HUES48 (cell line): ENCODE measurements around the gene PGK1.

Experiments used
- H3K27ac ChIP-seq: one replicate; pipeline ENCODE4 v1.7.0; 2013; ENCODE audit warnings: low read depth, low read length, inconsistent platforms
- H3K27me3 ChIP-seq: 2 replicates; pipeline ENCODE4 v1.6.1; 2013; ENCODE audit warnings: mild to moderate bottlenecking, low read length; ENCODE audit not compliant: control insufficient read depth, insufficient read depth
- H3K36me3 ChIP-seq: 2 replicates; pipeline ENCODE4 v1.6.1; 2013; ENCODE audit warnings: low read length; ENCODE audit not compliant: control insufficient read depth, insufficient read depth
- H3K4me1 ChIP-seq: 2 replicates; pipeline ENCODE4 v1.6.1; 2013; ENCODE audit warnings: mild to moderate bottlenecking, low read length; ENCODE audit not compliant: control insufficient read depth, insufficient read depth
- H3K4me3 ChIP-seq: 2 replicates; pipeline ENCODE4 v1.5.1; 2013; ENCODE audit warnings: mild to moderate bottlenecking, low read depth, low read length
- H3K9ac ChIP-seq: 2 replicates; pipeline ENCODE4 v1.6.1; 2013; ENCODE audit warnings: mild to moderate bottlenecking, low read depth, low read length, moderate library complexity
- H3K9me3 ChIP-seq: 2 replicates; pipeline ENCODE4 v1.6.1; 2013; ENCODE audit warnings: low read length; ENCODE audit not compliant: control insufficient read depth, insufficient read depth

The PGK1 gene

DNA sequence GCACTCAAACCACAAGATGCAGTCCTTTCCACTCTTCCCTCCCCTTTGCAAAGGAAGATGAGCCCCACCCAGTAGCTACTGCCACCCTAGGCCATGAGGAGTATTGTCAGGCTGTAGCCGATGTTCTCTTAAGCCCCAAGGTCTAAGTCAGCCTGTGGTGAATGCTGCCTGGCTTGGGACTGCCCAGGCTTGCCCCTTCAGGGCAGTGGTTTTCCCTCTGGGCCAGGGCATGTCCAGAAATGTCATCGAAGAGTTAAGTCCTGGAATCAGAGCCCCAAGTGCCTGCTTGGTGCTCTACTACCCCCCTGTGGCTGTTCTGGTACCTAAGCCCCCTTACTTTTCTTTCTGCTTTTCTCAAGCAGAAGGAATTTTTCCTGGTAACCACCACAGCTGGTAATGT lies 11.8 kb upstream of the PGK1 start:
- H3K27me3 ChIP-seq, result no peaks in the 10 kb centered on the region
- H3K4me1 ChIP-seq, result peaks cover 8% of the 10 kb centered on the region
- H3K4me3 ChIP-seq, result no peak overlapping the region
- no peak overlapping the region for H3K9ac ChIP-seq
- H3K9me3 ChIP-seq, result peaks cover 39% of the 10 kb centered on the region
- H3K27ac ChIP-seq, result no peak overlapping the region
- H3K36me3 ChIP-seq, result no peaks in the 10 kb centered on the region

- Histone ChIP-seq H3K27me3 (no peaks in the 10 kb centered on the region), H3K9ac (no peak overlapping the region), H3K27ac (no peak overlapping the region), H3K36me3 (no peaks in the 10 kb centered on the region), H3K4me3 (no peak overlapping the region), H3K9me3 (peaks cover 16% of the 10 kb centered on the region), H3K4me1 (no peaks in the 10 kb centered on the region)
Observed at GRCh38 chrX:78098108-78098507, 5.9 kb upstream of the PGK1 start.

DNA sequence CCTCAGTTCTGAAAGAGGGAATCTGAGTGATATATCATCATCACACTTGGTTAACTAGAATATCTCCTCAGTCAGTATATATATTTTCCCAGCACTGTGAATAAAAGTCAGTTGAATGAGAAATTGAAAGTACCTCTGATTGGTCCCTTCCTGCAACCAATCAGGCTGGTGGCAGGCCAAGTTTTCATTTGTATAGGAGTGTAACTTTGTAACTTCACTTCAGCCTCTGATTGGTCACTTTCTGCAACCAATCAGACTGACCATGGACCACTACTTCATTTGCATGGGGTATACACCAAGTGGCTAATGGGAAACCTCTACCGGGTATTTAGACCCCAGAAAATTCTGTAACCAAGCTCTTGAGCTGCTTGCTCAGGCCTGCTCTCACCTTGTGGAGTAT lies 2.0 kb upstream of the PGK1 start:
- Histone ChIP-seq H3K4me1 (0 out of 2 replicates have a peak, but pooled peaks cover 13% of the 10 kb centered on the region), H3K27ac (no peak overlapping the region), H3K9me3 (peaks cover 9% of the 10 kb centered on the region), H3K9ac (no peak overlapping the region), H3K27me3 (no peaks in the 10 kb centered on the region), H3K4me3 (no peak overlapping the region), H3K36me3 (peaks cover 18% of the 10 kb centered on the region)

- Histone ChIP-seq H3K27me3 (no peaks in the 10 kb centered on the region), H3K27ac (peak overlapping the region; percentile 91), H3K36me3 (peaks cover 22% of the 10 kb centered on the region), H3K4me1 (0 out of 2 replicates have a peak, but pooled peaks cover 13% of the 10 kb centered on the region), H3K4me3 (peak overlapping the region; percentile 93), H3K9me3 (peaks cover 14% of the 10 kb centered on the region), H3K9ac (no peak overlapping the region)
Observed at GRCh38 chrX:78103001-78103622, 936 bp upstream of the PGK1 start.

DNA sequence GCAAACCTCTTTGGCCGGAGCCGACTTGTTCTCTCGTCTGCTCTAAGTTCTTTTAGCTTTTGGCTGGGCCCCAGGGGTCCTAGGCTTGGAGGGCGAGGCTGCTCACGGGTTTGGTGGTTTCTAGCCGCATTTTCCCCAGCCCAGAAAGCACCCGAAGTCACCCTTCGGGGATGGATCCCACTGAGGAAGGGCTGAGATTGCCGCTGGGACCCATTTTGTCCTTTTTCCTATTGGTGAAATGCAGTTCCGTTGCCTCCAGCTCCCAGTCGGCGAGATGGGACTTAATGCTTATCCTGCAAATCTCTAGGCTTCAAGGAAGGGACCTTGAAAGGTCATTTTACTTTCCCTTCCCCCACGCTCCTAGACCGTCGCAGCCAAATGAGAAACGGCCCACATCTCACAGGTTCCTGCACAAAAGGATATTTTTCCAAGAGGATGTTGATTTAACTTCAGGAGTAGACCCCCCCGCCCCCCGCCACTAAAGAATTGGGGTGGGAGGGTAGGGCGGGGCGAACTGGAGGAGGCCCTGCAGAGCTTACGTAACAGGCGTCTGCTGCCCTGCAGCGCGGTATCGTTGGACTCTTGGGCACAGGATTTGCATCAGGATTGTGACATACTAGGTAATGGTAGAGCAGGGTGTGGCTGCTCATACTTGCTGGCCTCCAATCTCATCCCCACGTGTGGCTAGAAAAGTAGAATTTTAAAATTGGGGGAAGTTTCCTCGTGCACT lies 564 bp downstream of the PGK1 start:
- Histone ChIP-seq H3K36me3 (peaks cover 23% of the 10 kb centered on the region), H3K4me3 (peak overlapping the region; percentile 93), H3K27ac (peak overlapping the region; percentile 91), H3K27me3 (no peaks in the 10 kb centered on the region), H3K9me3 (peaks cover 16% of the 10 kb centered on the region), H3K9ac (peak overlapping the region; percentile 70), H3K4me1 (0 out of 2 replicates have a peak, but pooled peaks cover 13% of the 10 kb centered on the region)

- Histone ChIP-seq H3K27ac (no peak overlapping the region), H3K4me3 (peak overlapping the region; percentile 93), H3K27me3 (no peaks in the 10 kb centered on the region), H3K36me3 (peaks cover 36% of the 10 kb centered on the region), H3K9me3 (peaks cover 16% of the 10 kb centered on the region), H3K9ac (no peak overlapping the region), H3K4me1 (0 out of 2 replicates have a peak, but pooled peaks cover 13% of the 10 kb centered on the region)
Observed at GRCh38 chrX:78105944-78106650, 2.0 kb downstream of the PGK1 start.

- Histone ChIP-seq H3K36me3 (peaks cover 41% of the 10 kb centered on the region), H3K9me3 (peaks cover 19% of the 10 kb centered on the region), H3K9ac (no peak overlapping the region), H3K4me3 (peak overlapping the region; percentile 93; the same call in 1 of the 2 replicates), H3K27me3 (no peaks in the 10 kb centered on the region), H3K27ac (no peak overlapping the region), H3K4me1 (0 out of 2 replicates have a peak, but pooled peaks cover 13% of the 10 kb centered on the region)
Observed at GRCh38 chrX:78106651-78106986, 2.6 kb downstream of the PGK1 start.

DNA sequence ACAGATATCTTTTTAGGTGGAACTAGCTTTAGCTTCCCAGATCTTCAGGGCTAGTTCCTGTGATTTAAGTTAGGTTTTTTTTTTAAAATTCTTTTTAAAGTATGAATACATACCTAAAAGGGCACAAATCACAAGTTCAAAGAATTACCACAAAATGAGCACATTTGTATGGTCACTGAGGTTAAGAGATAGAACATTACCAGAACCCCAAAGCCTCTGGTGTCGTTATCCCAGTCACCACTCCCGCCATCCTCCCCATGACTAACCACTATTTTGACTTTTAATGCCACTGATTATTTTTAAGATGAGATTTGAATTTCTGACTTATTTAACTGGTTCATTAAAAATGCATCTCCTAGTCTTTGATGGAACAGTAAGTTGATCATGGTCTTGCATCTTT lies 5.4 kb downstream of the PGK1 start:
- H3K9ac ChIP-seq, result no peak overlapping the region
- H3K9me3 ChIP-seq, result peaks cover 39% of the 10 kb centered on the region
- no peak overlapping the region for H3K27ac ChIP-seq
- H3K27me3 ChIP-seq, result no peaks in the 10 kb centered on the region
- H3K4me1 ChIP-seq, result 0 out of 2 replicates have a peak, but pooled peaks cover 13% of the 10 kb centered on the region
- peaks cover 70% of the 10 kb centered on the region for H3K36me3 ChIP-seq
- no peak overlapping the region for H3K4me3 ChIP-seq

DNA sequence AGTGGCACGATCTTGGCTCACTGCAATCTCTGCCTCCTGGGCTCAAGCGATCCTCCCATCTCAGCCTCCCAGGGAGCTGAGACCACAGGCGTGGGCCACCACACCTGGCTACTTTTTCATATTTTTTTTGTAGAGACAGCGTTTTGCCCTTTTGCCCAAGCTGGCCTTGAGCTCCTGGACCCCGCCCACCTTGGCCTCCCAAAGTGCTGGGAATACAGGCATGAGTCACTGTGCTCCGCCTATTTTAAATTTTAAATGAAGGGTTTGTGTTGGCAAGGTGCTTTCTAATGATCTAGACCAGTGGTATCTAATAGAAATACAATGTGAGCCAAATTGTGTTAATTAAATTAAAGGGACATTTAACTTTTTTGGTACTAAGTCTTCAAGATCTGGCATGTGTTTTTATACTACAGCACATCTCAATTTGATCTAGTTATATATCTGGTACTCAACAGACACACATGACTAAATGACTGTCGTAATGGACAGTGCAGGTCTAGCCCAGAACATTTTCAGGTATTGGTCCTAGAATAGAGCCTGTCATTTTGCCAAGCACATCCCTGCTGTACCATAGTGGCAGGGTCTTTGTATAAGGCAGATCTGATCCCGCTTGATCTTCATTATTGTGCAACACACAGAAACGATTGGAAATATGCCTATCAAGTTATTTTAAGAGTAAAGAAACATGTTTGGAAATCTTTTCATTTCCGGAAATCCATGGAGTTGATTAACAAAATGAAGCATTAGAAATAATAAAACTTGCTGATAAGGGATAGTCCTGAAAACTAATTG lies 7.3 kb downstream of the PGK1 start:
- no peak overlapping the region for H3K9ac ChIP-seq
- peaks cover 44% of the 10 kb centered on the region for H3K9me3 ChIP-seq
- H3K27ac ChIP-seq, result no peak overlapping the region
- peaks cover 78% of the 10 kb centered on the region for H3K36me3 ChIP-seq
- H3K4me3 ChIP-seq, result no peak overlapping the region
- H3K4me1 ChIP-seq, result 0 out of 2 replicates have a peak, but pooled peaks cover 3% of the 10 kb centered on the region
- H3K27me3 ChIP-seq, result no peaks in the 10 kb centered on the region

- Histone ChIP-seq H3K4me3 (no peak overlapping the region), H3K36me3 (peaks cover 100% of the 10 kb centered on the region), H3K4me1 (no peaks in the 10 kb centered on the region)
Observed at GRCh38 chrX:78116365-78116764, 12.3 kb downstream of the PGK1 start.

More at GRCh38 chrX:78116365-78116764, 12.3 kb downstream of the PGK1 start:
- Histone ChIP-seq H3K27ac (no peak overlapping the region), H3K27me3 (no peaks in the 10 kb centered on the region), H3K9ac (no peak overlapping the region), H3K9me3 (peaks cover 48% of the 10 kb centered on the region)
